ENCODE results near the gene NLGN4X.

NLGN4X gene

GRCh38 chrX:6228720-6229119 lies at the start of gene NLGN4X:
NLGN4X (minus strand) TSS chrX:6228867; CDS start chrX:6151466, 77,401 bp downstream.
- no peak for DNase-seq

GRCh38 chrX:6266041-6266440 lies 37.4 kb upstream of the NLGN4X start:
- no peak for DNase-seq

GRCh38 chrX:6262959-6263358 lies 34.3 kb upstream of the NLGN4X start:
- DNase-seq: no peak

- no peak for DNase-seq
Observed at GRCh38 chrX:6257025-6257424, 28.4 kb upstream of the NLGN4X start.

GRCh38 chrX:6244666-6245065 lies 16.0 kb upstream of the NLGN4X start:
- no peak for DNase-seq

- no peak for DNase-seq
Observed at GRCh38 chrX:6238576-6238975, 9.9 kb upstream of the NLGN4X start.

- no peak for DNase-seq
Observed at GRCh38 chrX:6227935-6228334, 732 bp downstream of the NLGN4X start.

GRCh38 chrX:6227453-6227835 lies 1.2 kb downstream of the NLGN4X start:
- no peak for DNase-seq

- no peak for DNase-seq
Observed at GRCh38 chrX:6226596-6227452, 1.8 kb downstream of the NLGN4X start.

- no peak for DNase-seq
Observed at GRCh38 chrX:6225911-6226595, 2.6 kb downstream of the NLGN4X start.

- DNase-seq: no peak
Observed at GRCh38 chrX:6225288-6225910, 3.3 kb downstream of the NLGN4X start.

- DNase-seq: no peak
Observed at GRCh38 chrX:6223516-6223915, 5.2 kb downstream of the NLGN4X start.

- no peak for DNase-seq
Observed at GRCh38 chrX:6210230-6210629, 18.4 kb downstream of the NLGN4X start.

- DNase-seq: no peak
Observed at GRCh38 chrX:6203462-6204215, 25.0 kb downstream of the NLGN4X start.

GRCh38 chrX:6199486-6199885 lies 29.2 kb downstream of the NLGN4X start:
- no peak for DNase-seq

- no peak for DNase-seq
Observed at GRCh38 chrX:6187256-6187655, 41.4 kb downstream of the NLGN4X start.

GRCh38 chrX:6184900-6185515 lies 43.7 kb downstream of the NLGN4X start:
- no peak for DNase-seq

- no peak for DNase-seq
Observed at GRCh38 chrX:6175914-6176313, 52.8 kb downstream of the NLGN4X start.

- DNase-seq: no peak
Observed at GRCh38 chrX:6170424-6170823, 58.2 kb downstream of the NLGN4X start.

- no peak for DNase-seq
Observed at GRCh38 chrX:6169407-6169806, 59.3 kb downstream of the NLGN4X start.

GRCh38 chrX:6163721-6164120 lies 64.9 kb downstream of the NLGN4X start:
- no peak for DNase-seq

GRCh38 chrX:6159468-6159867 lies 69.2 kb downstream of the NLGN4X start:
- no peak for DNase-seq

GRCh38 chrX:6151971-6152370 lies 76.7 kb downstream of the NLGN4X start:
- DNase-seq: no peak

Data from inflammatory macrophage treated with lipopolysaccharide for 1 hour (primary cell).